Measurements from ENCODE around the gene ASTN1. TPM values are rescaled to one million over a fixed set of nuclear protein-coding genes. Genes with fewer than 3 reads are reported as not detected.
A peak's percentile ranks its signal among the peaks of the same experiment; 100 is the strongest.

The ASTN1 gene
- total and polyA plus RNA-seq, 9 of the 15 experiments (the other 6 are each of a cell fraction or from before 2014, with no cell fraction given): 0.05 to 0.22 (median 0.18) TPM

DNA sequence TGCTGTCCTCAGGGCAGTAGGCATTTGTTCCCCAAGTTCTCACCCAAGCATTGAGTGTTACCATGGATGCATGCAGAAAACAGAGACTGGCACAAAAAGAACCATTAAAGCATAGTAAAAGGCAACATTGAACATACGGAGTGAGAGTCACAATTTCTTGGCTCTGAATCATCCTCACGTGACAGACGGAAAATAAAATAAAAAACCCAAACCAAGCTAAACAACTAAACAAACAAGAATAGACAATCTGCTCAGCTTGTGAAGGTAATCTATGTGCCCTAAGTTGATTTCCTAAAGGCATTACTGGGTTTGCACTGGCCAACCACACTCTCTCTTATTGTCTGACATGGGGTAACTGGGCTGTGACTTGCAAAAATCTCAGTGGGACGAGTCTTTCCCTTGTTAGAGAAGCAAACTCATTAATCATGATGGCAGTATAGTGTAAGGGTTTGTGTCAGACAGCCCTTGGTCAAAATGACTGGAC, 306.0 kb downstream of the ASTN1 start (continued):
- no peak for TF ChIP-seq TAF1 (IDR thresholded peaks at IDR 0.05; ENCODE audit: control insufficient read depth, extremely low read depth, insufficient read depth, low read length, severe bottlenecking)
- TF ChIP-seq ZBTB1 (CRISPR knock-in tag; IDR thresholded peaks at IDR 0.05; ENCODE audit: borderline replicate concordance, low read depth): no peak
- TF ChIP-seq BRCA1 (IDR thresholded peaks at IDR 0.05): no peak
- TF ChIP-seq BRCA1 (CRISPR knock-in tag; IDR thresholded peaks at IDR 0.05): no peak
- TF ChIP-seq JUN (IDR thresholded peaks at IDR 0.05; ENCODE audit: borderline replicate concordance, low read depth, low read length): no peak
- TF ChIP-seq JUN (CRISPR knock-in tag; IDR thresholded peaks at IDR 0.05; ENCODE audit: borderline replicate concordance): no peak
- peak; percentile 68 for TF ChIP-seq FOSL1 (tag; conservative IDR thresholded peaks at IDR 0.05)
- no peak for TF ChIP-seq SMC3 (conservative IDR thresholded peaks at IDR 0.05; ENCODE audit: insufficient read depth, low read depth, low read length)
- no peak for TF ChIP-seq PTRF (tag; IDR thresholded peaks at IDR 0.05)
- TF ChIP-seq SMARCC2 (IDR thresholded peaks at IDR 0.05; ENCODE audit: low read depth): no peak
- TF ChIP-seq CBFB (CRISPR knock-in tag; IDR thresholded peaks at IDR 0.05): no peak
- no peak for TF ChIP-seq TRIM28 (IDR thresholded peaks at IDR 0.05)
- TF ChIP-seq RBM22 (IDR thresholded peaks at IDR 0.05; ENCODE audit: low read depth, low read length, poor library complexity, severe bottlenecking): no peak
- no peak for TF ChIP-seq STAT6 (CRISPR knock-in tag; IDR thresholded peaks at IDR 0.05)
- peak; percentile 54 for TF ChIP-seq SOX6 (IDR thresholded peaks at IDR 0.05)
- TF ChIP-seq CBX1 (IDR thresholded peaks at IDR 0.05; ENCODE audit: low read depth): no peak
- 0 out of 2 replicates have a peak, but pooled peaks have one; percentile 18 for TF ChIP-seq CEBPB (tag; IDR thresholded peaks at IDR 0.05)
- no peak for TF ChIP-seq HES1 (IDR thresholded peaks at IDR 0.05; ENCODE audit: low read depth)
- TF ChIP-seq ADNP (tag; IDR thresholded peaks at IDR 0.05): no peak
- no peak for TF ChIP-seq PCBP1 (IDR thresholded peaks at IDR 0.05; ENCODE audit: low read depth, low read length, poor library complexity, severe bottlenecking)
- no peak for TF ChIP-seq GTF2E2 (tag; IDR thresholded peaks at IDR 0.05)
- TF ChIP-seq NR2C2 (CRISPR knock-in tag; IDR thresholded peaks at IDR 0.05): no peak
- peak; percentile 31; the same call in 1 of the 2 replicates for TF ChIP-seq NR2C2 (tag; IDR thresholded peaks at IDR 0.05)
- no peak for TF ChIP-seq SP2 (IDR thresholded peaks at IDR 0.05; ENCODE audit: extremely low read depth, low read depth, low read length, poor library complexity, severe bottlenecking)
- peak; percentile 62 for TF ChIP-seq NFE2L1 (tag; IDR thresholded peaks at IDR 0.05; ENCODE audit: borderline replicate concordance, low read depth)
- TF ChIP-seq GATA2 (CRISPR knock-in tag; IDR thresholded peaks at IDR 0.05): no peak
- no peak for TF ChIP-seq BRD9 (IDR thresholded peaks at IDR 0.05; ENCODE audit: low read depth, partially characterized antibody)

Measured in K562 (cell line).